Measurements from ENCODE around the gene SLC10A6. TPM values are rescaled to one million over a fixed set of nuclear protein-coding genes. Genes with fewer than 3 reads are reported as not detected.

The SLC10A6 gene
- total and polyA plus RNA-seq, 9 of the 15 experiments (the other 6 are each of a cell fraction or from before 2014, with no cell fraction given) = not detected

DNA sequence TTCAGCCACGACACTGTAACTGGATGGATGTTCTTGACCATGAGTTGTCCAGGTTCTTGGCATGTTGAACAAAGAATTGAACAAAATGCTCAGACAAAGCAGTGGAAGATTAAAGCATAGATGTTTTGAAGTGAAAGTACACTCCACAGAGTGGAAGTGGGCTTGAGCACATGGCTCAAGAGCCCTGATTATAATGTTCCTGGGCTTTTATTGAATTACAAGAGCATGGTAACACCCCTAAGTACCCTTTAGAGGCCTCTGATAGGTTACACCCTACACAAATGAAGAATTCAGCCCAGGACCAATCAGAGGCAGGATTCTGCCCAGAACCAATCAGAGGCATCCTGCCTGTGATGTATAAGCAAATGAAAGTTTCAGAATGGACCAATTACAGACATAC lies 33.5 kb downstream of the SLC10A6 start:
- Histone ChIP-seq H3K4me2 (ENCODE audit: insufficient read depth, low read length) (no peak overlapping the region), H4K20me1 (replicated peaks; ENCODE audit: control insufficient read depth, insufficient read depth, low read length) (no peaks in the 10 kb centered on the region), H2AFZ (ENCODE audit: low read depth, low read length) (no peak overlapping the region), H3K4me1 (replicated peaks in 1 of 2; ENCODE audit: control insufficient read depth in 2 of 2, insufficient read depth in 2 of 2, low read length in 2 of 2) (no peaks in the 10 kb centered on the region), H3K36me3 (ENCODE audit: control insufficient read depth, insufficient read depth, low read length) (no peaks in the 10 kb centered on the region), H3K4me3 (no peak overlapping the region), H3K27ac (ENCODE audit: extremely low read depth, low read depth, low read length) (no peak overlapping the region), H3K9ac (ENCODE audit: insufficient read depth in 1 of 2, low read depth in 2 of 2, low read length in 2 of 2) (no peak overlapping the region), H3K79me2 (ENCODE audit: control insufficient read depth, insufficient read depth, low read length) (no peaks in the 10 kb centered on the region), H3K27me3 (ENCODE audit: control insufficient read depth in 2 of 2, insufficient read depth in 2 of 2, low read length in 2 of 2) (peaks cover 0 to 5% of the 10 kb centered on the region in 2 experiments; a peak in 2 of 5 replicates), H3K9me1 (ENCODE audit: control insufficient read depth, insufficient read depth, low read length) (no peaks in the 10 kb centered on the region), H3K9me3 (replicated peaks; ENCODE audit: control insufficient read depth, insufficient read depth, low read depth, low read length) (no peaks in the 10 kb centered on the region)
- CTCF ChIA-PET (ENCODE audit: low intra/inter-chr PET ratio) = no interaction called here
- in situ Hi-C loops (cut with MboI) (no loop called here), intact Hi-C loops (cut with micrococcal nuclease) (loop anchor here (5.0 kb wide), 1 partner anchor 318 kb away; no protein-coding TSS in a partner anchor)
- no peak for FAIRE-seq
- DNase-seq (ENCODE audit: extremely low read depth in 1 of 4, low spot score in 3 of 4) = no peak
- TF ChIP-seq CBX8 (IDR thresholded peaks at IDR 0.05; ENCODE audit: borderline replicate concordance, extremely low read depth, low read depth, low read length, poor library complexity, severe bottlenecking) (no peak), FOS (IDR thresholded peaks at IDR 0.05; ENCODE audit: extremely low read depth, insufficient read length) (no peak)
- no TSS peak for BruUV-seq (replicated peaks)
- POLR2A ChIA-PET = no interaction called here
- 0% methylated on average over 1 of the region's 1 CpG for WGBS (ENCODE audit: insufficient coverage, low coverage, missing lambda C conversion rate)
- ATAC-seq = no peak

DNA sequence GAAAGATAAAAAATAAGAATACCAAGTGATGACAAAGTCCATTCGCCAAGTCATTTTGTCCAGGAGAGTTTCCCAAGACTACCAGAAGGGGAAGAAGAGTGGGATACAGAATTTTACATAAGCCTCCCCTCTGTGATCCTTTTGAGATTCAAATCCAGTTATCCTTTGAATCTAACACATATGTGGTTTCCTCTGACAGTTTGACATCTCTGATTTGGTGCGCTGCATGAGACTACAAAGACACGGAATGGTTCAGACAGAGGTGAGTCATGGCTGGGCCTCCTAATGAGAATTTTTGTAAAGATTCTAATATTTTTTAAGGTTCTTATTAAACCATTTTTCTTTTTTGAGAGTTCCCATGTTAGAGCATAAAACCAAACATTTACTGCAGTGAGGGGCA lies 38.3 kb downstream of the SLC10A6 start:
- DNase-seq (ENCODE audit: extremely low read depth in 1 of 4, low spot score in 3 of 4) (no peak), FAIRE-seq (no peak), ATAC-seq (no peak)
- Histone ChIP-seq H3K4me1 (replicated peaks in 1 of 2; ENCODE audit: control insufficient read depth in 2 of 2, insufficient read depth in 2 of 2, low read length in 2 of 2) (no peaks in the 10 kb centered on the region), H3K27me3 (ENCODE audit: control insufficient read depth in 2 of 2, insufficient read depth in 2 of 2, low read length in 2 of 2) (peaks cover 0 to 5% of the 10 kb centered on the region in 2 experiments; a peak in 2 of 5 replicates), H3K9ac (ENCODE audit: insufficient read depth in 1 of 2, low read depth in 2 of 2, low read length in 2 of 2) (no peak overlapping the region), H3K27ac (ENCODE audit: extremely low read depth, low read depth, low read length) (no peak overlapping the region), H3K79me2 (ENCODE audit: control insufficient read depth, insufficient read depth, low read length) (no peaks in the 10 kb centered on the region), H3K36me3 (ENCODE audit: control insufficient read depth, insufficient read depth, low read length) (no peaks in the 10 kb centered on the region), H3K9me1 (ENCODE audit: control insufficient read depth, insufficient read depth, low read length) (no peaks in the 10 kb centered on the region), H4K20me1 (replicated peaks; ENCODE audit: control insufficient read depth, insufficient read depth, low read length) (no peaks in the 10 kb centered on the region), H3K9me3 (replicated peaks; ENCODE audit: control insufficient read depth, insufficient read depth, low read depth, low read length) (no peaks in the 10 kb centered on the region), H2AFZ (ENCODE audit: low read depth, low read length) (no peak overlapping the region), H3K4me2 (ENCODE audit: insufficient read depth, low read length) (no peak overlapping the region), H3K4me3 (no peak overlapping the region)
- BruUV-seq (replicated peaks) = no TSS peak
- WGBS (ENCODE audit: insufficient coverage, low coverage, missing lambda C conversion rate) = 0% methylated on average over 3 of the region's 3 CpGs
- CTCF ChIA-PET (ENCODE audit: low intra/inter-chr PET ratio) = no interaction called here
- POLR2A ChIA-PET = interaction anchor here (1.0 kb wide), 1 partner anchor 8 kb away, joined by 3 read pairs; no protein-coding TSS in a partner anchor
- in situ Hi-C loops (cut with MboI) = no loop called here
- intact Hi-C loops (cut with micrococcal nuclease) = no loop called here
- TF ChIP-seq CBX2 (IDR thresholded peaks at IDR 0.05; ENCODE audit: insufficient read depth, low read length, poor library complexity, severe bottlenecking) (no peak), ZNF584 (CRISPR knock-in tag; IDR thresholded peaks at IDR 0.05; ENCODE audit: low read depth) (no peak), CXXC5 (CRISPR knock-in tag; IDR thresholded peaks at IDR 0.05) (no peak), C11orf30 (IDR thresholded peaks at IDR 0.05; ENCODE audit: low read depth) (no peak), ZNF121 (CRISPR knock-in tag; conservative IDR thresholded peaks at IDR 0.05) (no peak), ZNF239 (CRISPR knock-in tag; IDR thresholded peaks at IDR 0.05) (no peak), ZNF583 (CRISPR knock-in tag; IDR thresholded peaks at IDR 0.05) (no peak), ZNF23 (CRISPR knock-in tag; IDR thresholded peaks at IDR 0.05) (no peak), RBM39 (optimal IDR thresholded peaks at IDR 0.05; ENCODE audit: low read depth, low read length) (no peak), ELF1 (tag; IDR thresholded peaks at IDR 0.05) (no peak), MTF1 (CRISPR knock-in tag; IDR thresholded peaks at IDR 0.05; ENCODE audit: borderline replicate concordance) (no peak), MTA2 (IDR thresholded peaks at IDR 0.05; ENCODE audit: low read depth) (no peak), CBX3 (IDR thresholded peaks at IDR 0.05; ENCODE audit: borderline replicate concordance in 1 of 2, low read length in 2 of 2) (no peak)
- TF ChIP-seq, protein P1, sequence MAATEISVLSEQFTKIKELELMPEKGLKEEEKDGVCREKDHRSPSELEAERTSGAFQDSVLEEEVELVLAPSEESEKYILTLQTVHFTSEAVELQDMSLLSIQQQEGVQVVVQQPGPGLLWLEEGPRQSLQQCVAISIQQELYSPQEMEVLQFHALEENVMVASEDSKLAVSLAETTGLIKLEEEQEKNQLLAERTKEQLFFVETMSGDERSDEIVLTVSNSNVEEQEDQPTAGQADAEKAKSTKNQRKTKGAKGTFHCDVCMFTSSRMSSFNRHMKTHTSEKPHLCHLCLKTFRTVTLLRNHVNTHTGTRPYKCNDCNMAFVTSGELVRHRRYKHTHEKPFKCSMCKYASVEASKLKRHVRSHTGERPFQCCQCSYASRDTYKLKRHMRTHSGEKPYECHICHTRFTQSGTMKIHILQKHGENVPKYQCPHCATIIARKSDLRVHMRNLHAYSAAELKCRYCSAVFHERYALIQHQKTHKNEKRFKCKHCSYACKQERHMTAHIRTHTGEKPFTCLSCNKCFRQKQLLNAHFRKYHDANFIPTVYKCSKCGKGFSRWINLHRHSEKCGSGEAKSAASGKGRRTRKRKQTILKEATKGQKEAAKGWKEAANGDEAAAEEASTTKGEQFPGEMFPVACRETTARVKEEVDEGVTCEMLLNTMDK (IDR thresholded peaks at IDR 0.05; ENCODE audit: borderline replicate concordance, insufficient read depth, low read depth, low read length, poor library complexity, severe bottlenecking) = no peak
